Caki2 (cell line): ENCODE results near the gene UMAD1. TPM values are rescaled to one million over a fixed set of nuclear protein-coding genes. Genes with fewer than 3 reads are reported as not detected.

Experiments used
- DNase-seq: peaks from one replicate; pipeline ENCODE4 v3.0.0-alpha.2; 2015; ENCODE audit warnings: low read depth
- in situ Hi-C: cut with HindIII; loops from 2 replicates; pipeline ENCODE4 v1.10.0; 2016; ENCODE audit warnings: low sequenced_read_pairs, low pct_unique_long_range_greater_than_20kb, mixed read lengths
- total RNA-seq: library from RNA; depleted of rRNA; stranded (reverse); fragments of >200 nt; shearing (Covaris generic); gene quantifications from 2 replicates; pipeline ENCODE4 v1.2.3, GENCODE V29; 2014; ENCODE audit warnings: low replicate concordance

Gene UMAD1
- total RNA-seq, 1 experiment from 2014 or later: 19.9 TPM

- in situ Hi-C loops: no loop called here
- DNase-seq: no peak
These were observed 189.7 kb downstream of the UMAD1 start for GRCh38 chr7:7830122-7830878.

DNA sequence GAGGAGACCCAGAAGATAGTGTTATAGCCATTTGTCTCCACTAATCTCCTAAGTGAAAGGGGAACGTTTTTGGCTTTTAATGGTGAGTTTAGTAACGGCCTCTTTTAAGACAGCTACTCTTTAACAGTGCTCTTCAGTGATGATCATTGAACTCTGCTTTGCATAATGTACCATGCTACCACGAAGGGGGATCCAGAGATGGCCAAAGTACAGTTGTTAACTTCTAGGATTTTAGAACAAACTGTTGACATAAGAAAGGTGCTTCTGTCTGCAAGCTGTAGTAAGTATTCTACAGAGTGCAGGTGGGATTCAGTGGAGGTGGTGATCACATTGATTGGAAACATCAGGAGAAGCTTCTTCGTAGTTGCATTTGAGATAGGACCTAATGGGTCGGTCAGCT, 192.0 kb downstream of the UMAD1 start:
- DNase-seq: no peak
- in situ Hi-C loops: no loop called here

GRCh38 chr7:7834761-7835160, 194.2 kb downstream of the UMAD1 start:
- in situ Hi-C loops: no loop called here
- no peak for DNase-seq

- DNase-seq: no peak
- in situ Hi-C loops: loop anchor here (10.0 kb wide), 1 partner anchor 276 kb away; the partner anchor contains the start of gene MIOS
These were observed 200.5 kb downstream of the UMAD1 start for GRCh38 chr7:7841027-7841426.

GRCh38 chr7:7843240-7843639, 202.7 kb downstream of the UMAD1 start:
- DNase-seq: no peak
- in situ Hi-C loops: loop anchor here (10.0 kb wide), 1 partner anchor 278 kb away; the partner anchor contains the start of gene MIOS

DNA sequence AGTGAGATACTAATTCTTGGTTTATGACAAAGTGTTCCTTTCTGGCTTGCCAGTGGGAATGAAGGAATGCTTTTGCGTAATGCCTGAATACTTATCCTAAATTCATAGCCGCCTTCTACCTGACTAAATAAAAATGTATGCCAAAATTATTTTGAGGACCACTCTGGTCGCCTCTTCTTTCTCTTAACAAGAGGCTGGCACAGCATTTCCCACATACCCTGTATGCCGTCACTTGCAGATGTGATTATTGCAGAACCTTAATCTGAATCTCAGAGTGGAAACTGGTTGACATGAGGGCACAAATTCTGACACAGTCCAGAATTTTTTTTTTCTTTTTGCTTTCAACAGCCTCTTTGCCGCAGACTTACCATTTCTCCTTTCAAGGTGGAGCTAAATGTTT, 203.4 kb downstream of the UMAD1 start:
- no peak for DNase-seq
- in situ Hi-C loops: loop anchor here (10.0 kb wide), 1 partner anchor 279 kb away; the partner anchor contains the start of gene MIOS

DNA sequence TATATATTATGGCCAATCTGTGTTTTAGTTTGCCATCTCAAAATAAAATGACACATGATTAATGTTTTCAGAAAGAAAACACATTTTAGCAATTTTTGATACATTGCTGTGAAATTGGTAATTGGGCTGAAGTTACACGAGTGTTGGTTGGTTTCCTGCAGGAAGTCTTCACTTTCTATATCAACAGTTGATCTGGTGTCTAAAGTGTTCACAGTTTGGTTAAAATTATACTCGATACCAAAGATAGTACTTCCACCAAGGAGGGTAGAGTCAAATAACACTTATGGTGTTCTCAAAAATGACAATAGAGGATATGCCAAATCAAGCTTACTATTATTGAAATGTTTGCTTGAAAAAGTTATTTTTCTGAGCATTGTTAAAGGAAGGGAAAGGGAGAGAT, 207.7 kb downstream of the UMAD1 start:
- no peak for DNase-seq
- in situ Hi-C loops: loop anchor here (10.0 kb wide), 1 partner anchor 283 kb away; the partner anchor contains the start of gene MIOS

- in situ Hi-C loops: loop anchor here (10.0 kb wide), 1 partner anchor 284 kb away; the partner anchor contains the start of gene MIOS
- DNase-seq: no peak
These were observed 208.3 kb downstream of the UMAD1 start for GRCh38 chr7:7848892-7849291.

DNA sequence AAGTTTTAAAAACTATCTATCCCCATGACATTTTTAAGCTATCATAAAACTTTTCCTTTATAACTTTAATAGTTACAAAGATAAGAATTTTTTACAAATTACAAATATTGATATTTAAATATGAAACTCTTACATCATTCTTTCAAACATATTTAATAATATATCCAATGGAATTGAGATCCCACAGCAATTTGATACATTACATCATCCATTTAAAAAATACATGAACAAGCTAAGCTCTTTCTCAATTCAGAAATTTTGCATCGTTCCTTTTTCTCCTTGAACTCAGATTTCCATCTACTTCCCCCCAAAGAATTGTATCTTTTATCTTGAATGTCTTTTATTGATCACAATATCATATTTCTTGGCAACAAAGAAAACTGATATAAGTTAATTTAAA, 209.6 kb downstream of the UMAD1 start:
- in situ Hi-C loops: no loop called here
- no peak for DNase-seq

DNA sequence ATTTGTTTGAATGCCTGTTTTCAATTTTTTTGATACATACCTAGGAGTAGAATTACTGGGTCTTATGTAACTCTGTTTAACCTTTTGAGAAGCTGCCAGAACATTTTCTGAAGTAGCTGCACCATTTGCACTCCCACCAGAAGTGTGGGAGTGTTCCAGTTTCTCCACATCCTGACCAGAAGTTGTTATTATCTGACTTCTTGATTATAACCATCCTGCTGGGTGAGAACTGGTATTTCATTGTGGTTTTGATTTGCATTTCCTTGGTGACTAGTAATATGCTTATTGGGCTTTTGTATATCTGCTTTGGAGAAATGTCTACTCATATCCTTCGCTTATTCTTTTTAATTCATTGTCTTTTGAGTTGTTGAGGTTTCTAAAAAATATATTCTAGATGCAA, 210.8 kb downstream of the UMAD1 start:
- no peak for DNase-seq

DNA sequence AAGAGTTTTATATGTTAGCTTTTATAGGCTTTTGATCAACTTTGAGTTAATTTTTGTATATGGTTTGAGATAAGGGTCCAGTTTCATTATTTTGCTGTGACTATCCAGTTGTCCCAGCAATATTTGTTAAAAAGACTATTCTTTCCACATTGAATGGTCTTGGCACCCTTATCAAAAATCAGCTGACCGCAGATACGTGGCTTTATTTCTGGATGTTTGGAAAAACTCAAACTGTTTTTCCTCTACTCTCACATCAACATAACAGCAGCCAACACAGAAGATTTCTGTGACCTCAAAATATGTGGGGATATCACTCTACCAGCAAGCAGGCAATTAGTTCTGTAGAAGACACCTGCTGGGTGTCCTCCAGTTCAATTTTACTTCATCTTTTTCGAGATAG, 211.4 kb downstream of the UMAD1 start:
- in situ Hi-C loops: no loop called here
- no peak for DNase-seq

More for the DNA sequence above, 210.8 kb downstream of the UMAD1 start:
- in situ Hi-C loops: no loop called here

DNA sequence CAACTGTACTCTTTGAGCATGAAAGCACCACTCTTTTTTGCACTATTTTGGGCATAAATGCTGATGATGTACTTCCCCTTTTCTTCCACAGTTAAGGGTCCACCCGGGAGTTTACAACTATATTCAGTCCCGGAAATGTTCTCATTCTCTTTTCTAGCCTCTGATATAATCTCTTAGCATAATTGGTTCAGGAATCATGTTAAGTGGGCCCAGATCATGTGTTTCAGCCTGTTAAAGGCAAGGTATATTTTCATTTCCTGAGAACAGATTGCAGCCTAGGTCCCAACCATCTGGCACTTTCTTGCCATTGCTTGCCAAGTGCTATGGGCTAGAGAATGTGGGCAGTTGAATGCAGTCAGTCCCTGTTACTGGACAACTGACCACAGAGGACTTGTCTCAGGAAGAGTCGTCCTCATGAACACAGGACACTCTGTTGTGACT, 216.6 kb downstream of the UMAD1 start:
- no peak for DNase-seq
- in situ Hi-C loops: no loop called here

GRCh38 chr7:7858559-7858958, 218.0 kb downstream of the UMAD1 start:
- in situ Hi-C loops: no loop called here
- DNase-seq: no peak

- in situ Hi-C loops: no loop called here
- DNase-seq: no peak
These were observed 218.9 kb downstream of the UMAD1 start for GRCh38 chr7:7859411-7859810.

DNA sequence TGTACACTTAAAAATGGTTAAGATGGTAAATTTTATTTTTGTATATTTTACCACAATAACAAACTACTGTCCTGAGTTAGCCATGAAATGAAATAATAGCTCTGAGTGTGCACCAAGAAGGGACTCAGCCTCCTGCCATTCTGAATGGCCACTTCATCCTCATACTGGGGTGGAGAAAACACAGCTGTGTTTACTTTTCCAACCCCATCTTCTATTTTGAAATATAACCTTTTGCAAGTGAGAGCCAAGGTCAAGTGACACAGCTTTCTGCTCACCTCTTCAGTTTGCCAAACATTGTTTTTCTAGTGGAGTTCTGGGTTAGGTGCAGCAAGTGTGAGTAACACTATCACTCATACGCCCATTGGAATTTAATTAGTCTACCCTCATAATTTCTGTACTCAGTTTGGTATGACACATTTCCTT, 220.7 kb downstream of the UMAD1 start:
- DNase-seq: peak; percentile 62
- in situ Hi-C loops: no loop called here

DNA sequence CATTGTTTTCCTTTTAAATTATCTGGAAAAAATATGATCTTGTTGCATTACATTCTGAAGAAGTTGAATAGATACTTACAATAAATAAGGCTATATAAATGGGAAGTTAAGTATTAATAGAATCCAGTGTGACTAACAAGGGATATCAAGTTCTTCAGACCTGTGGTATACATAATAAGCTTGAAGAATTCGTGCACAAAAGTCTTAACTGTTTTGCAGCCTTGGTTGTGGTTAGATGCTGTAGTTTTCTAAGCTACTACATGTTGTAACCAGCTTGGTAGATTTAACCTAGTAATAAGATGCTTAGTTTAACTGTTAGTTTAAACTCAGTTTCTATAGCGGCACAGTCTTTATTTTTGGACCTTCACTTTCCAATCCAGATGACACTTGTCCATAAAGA, 221.8 kb downstream of the UMAD1 start:
- peak; percentile 7 for DNase-seq
- in situ Hi-C loops: no loop called here

GRCh38 chr7:7867846-7868571, 227.5 kb downstream of the UMAD1 start:
- no peak for DNase-seq
- in situ Hi-C loops: no loop called here

- DNase-seq: no peak
- in situ Hi-C loops: no loop called here
These were observed 228.0 kb downstream of the UMAD1 start for GRCh38 chr7:7868572-7868899.

DNA sequence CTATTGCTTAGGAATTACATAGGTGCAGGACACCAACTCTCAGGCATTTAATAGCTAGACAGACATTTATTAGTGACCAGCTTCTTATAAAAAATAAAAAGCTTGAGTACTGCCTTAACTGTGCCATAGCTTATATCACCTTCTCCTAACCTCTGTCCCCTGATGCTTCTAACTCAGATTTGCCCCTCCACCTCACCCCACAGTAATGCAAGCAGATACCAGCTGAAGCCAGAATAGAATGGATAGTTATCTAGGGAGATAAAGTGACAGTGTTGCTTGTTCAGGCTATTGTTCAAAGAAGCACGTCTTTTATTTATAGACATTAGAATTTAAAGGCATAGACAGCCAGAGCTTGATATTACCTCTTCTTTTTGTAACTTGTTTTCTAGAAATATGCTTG, 228.5 kb downstream of the UMAD1 start:
- in situ Hi-C loops: no loop called here
- DNase-seq: no peak
